NCI-H2107 (cell line): Measurements from ENCODE around the gene GLE1.
"Not testable (repeated sequence)": the region's sequence is repeated elsewhere in the genome, so short reads cannot be mapped to it uniquely, and the experiment has no call there.

Source experiments
- DNase-seq: peaks from one replicate; lab custom pipeline; 2025; lab: John Stamatoyannopoulos, UW

The GLE1 gene

DNA sequence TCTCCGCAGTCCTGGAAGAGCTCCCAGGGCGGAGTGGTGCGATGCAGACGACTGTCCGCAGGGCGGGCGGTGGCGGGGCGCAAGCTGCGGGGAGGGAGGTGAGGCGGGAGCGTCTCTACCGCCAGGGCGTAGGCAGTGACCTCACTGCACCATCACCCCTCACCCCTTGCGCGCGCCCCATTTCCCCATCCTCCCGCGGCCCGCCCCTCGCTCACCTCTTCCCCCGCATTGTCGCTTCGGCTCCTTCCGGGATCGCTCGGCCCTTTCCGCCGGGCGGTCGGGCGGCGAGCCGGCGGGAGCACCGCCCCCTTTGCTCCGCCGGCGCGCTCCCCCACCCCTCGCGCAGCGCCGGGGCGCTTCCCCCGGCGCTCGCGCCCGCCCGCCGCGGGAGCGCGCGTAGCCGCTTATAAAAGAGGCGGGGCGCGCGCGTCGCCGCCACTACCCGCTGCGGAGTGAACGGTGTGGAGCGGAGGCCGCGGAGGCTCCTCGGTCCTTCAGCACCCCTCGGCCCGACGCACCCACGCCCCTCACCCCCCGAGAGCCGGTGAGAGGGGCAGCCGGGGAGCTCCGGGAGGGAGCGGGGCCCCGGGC lies 47.7 kb downstream of the GLE1 start, which contains the start of gene SPTAN1:
Gene SPTAN1, plus strand, starts transcription at position 435 of the 591 bp plus-strand sequence. CDS start 14,154 bp downstream, outside the sequence.
- peak; percentile 81 for DNase-seq

DNA sequence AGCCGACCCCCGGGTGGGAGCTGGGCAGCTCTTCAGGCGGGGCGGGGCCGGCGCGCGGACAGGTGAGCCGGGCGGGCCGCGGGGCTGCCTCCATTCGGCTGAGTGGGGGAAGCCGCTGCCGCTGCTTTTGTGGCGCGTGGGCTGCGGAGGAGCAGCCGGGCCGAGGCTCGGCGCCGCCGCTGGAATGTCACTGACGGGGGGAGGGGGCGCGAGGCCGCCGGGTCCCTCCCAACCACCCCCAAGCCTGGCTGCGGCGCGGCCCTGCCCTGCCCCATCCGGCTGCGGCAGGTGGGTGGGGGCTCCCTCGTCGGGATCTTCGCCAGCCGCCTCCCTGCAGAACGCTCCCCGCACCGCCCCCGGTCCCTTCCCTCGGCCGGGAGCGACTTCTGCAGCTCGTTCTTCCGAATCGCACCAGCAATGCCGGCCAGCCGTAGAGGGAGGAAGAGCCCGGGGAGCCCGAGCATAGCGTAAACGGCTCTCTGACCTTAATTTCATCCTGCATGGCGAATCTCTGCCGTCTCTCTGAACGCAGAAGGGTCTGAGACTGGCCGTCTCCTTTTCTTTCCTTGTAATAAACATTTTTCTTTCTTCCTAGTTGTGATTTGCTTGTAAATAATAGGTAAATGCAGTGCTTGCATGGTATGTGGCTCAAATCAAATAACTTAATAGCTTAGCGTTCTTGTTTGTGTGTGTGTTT lies 48.4 kb downstream of the GLE1 start:
- no peak for DNase-seq

DNA sequence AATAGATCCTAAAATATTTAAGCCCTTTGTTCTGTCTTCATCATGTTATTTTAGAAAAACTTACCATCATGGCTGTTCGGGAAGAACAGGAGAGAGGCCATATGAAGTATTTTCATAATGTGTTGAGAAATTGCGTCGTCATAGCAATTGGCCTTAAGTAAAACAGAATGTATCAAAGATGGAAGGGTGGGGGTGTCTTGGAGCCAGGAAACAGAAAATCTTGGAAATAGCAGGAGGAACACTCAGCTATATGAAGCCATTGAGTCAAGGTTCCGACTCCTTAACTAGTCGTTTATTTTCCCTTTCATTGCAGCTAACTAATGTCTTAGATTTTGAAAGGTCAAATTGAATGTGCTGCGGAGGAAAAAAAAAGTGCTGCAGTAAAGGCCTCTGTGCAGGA lies 49.2 kb downstream of the GLE1 start:
- DNase-seq = no peak

DNA sequence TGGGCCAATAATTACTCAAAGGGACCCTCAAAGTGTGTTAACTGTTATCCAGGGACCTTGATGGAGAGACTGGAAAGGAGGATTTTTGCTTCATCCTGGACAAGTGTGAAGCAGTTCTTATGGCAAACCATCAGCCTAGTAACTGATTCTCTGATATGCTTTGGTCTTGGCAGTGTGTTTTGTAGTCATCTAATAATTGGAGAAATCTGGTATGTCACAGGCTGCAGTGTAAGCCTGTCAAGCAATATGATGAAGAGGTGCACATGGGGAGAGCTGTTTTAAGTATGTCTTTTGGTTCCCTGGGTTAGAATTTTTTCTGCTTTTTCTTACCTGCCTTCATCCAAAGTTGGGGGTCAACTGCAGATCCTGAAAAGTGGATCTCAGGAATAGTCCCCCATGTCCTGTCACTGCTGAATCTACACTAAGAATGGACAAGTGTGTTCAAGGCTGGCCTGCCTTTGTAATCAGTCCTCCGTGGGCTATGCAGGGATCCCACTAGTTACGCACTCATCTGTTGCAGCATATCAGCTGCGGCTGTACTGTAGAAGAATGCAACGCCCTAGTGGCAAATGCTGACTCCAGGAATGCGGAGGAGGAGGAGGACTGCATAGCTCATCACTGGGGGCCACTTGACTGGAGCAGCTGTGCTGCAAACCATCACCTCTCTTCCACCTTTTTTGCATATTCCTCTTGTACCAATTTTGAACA lies 49.8 kb downstream of the GLE1 start:
- DNase-seq = no peak

DNA sequence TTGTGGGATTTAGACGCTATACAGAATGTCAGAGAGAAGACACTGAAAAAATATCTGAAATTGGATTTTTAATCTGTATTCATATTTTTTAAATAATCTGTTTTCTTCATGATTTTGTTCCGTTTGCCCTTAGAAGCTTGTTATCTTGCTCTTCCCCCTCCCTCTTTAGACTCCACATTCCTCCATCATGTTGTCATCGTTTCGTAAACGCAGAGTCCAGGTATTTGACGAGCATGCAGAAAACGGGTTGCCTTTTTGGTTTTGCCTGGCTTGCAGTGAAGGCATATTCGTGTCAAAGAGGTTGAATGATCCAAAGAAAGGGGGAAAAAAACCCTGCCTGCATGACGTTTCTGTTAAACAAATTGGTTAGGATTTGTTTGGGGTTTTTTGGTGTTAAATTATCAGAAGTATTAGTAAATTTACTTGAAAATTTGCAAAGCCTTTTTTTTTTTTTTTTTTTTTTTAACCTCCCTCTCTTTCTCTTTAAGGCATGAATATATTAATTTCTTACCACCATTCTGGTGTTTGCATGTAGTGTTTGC lies 50.7 kb downstream of the GLE1 start:
- no peak for DNase-seq

DNA sequence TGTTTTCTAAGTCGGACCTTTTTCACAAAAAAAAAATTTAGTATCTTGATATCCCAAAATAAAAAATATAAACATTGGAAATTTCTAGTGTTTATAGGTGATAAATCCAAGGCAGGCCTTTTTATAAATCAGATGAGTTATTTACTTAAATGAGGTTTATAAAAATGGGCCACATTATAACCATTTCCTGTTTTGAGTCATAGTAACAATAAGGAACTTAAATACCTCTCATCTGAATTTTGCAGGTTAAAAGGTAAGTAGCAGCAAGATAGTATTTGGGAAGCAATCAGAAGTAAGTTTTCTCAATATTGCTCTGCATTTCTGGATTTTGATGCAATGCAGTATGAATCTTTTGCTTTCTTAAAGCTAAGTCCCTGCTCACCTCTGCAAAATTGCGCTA lies 51.8 kb downstream of the GLE1 start:
- no peak for DNase-seq

DNA sequence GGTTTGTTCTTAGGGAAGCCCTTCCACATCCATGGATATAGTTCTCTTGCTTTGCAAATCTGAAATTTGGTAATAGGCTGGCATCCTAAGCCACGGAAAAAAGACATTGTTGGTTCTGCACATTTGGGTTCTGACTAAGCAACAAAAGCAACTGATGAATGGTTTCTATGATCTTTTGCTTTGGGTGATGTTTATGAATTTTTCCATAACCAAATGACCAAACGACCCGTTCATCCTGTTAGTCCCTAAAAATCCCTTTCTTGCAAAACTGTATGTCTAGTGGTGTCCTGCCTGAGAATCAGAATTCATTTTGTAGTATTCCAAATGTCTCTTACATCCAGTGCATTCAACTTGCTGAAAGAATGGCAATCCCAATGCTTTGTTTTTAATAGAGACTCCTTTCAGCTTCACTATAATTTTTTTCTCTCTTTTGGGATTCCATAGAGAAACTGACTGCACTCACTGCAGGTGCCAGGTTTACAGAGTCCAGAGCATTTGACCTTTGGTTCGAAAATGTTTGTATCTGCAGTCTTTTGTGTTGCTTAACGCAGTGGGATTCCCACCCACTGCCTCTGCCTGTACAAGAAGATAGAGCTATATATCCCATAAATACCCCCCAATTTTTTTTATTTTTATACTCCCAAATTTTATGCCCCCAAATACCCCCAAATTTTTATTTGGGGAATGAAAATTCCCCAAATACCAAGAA lies 52.6 kb downstream of the GLE1 start:
- DNase-seq = no peak

DNA sequence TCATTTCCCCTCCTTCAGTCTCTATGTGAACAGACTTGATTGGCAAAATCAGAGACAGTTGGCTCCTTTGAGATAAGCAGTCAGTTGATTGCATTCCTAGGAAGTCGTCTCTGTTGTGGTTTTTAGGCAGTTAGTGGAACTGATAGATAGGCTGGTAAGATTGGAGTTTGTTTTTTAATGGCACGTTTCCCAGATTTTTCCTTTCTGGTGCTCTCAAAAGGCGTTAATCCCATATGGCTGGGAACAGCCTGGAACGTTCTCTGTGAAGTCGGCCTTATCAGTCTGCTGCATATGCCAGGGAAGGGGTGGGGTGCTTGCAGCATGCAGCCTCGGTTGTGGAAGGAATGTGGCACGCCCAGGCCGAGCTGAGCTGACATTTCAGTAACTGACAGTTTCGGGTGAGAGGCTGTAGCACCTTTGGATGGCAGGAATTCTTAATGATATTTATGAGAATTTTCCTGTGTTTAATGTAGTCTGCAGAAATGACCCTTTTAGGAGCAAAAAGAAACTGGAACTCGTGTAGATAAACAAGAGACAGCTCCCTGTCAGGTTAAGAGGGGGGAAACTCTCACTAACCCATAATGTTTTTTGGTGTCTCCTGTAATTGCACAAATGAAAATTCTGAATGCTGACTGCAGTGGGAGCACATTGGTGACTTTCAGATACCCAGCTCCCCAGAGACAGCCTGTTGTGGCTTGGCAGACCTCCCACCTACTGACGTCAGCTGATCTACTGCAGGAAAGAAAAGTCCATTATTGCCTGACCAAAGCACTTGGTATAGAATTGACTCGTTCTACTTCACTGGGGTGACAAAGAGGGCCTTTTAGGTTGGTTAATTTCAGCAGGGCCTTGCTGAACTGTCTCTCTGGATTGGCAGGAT lies 54.2 kb downstream of the GLE1 start:
- peak; percentile 88 for DNase-seq

DNA sequence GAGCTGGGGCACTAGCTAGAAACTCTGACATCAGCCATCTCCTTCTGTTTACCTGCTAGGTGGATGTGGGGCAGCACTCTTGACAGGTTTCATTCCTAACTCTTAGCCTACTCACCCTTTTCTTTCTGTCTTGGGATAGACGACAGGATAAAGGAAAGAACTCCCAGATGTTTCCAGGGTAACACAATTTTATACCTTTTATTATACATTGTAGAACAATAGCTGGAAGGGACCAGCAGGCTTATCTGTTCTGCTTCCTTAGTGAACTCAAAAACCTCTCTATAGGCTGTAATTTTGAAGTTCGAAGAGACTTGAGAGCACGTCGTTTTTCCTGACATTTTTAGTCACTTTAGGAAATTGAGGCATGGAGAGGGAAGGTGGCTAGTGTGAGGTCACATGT lies 61.1 kb downstream of the GLE1 start:
- DNase-seq = no peak

DNA sequence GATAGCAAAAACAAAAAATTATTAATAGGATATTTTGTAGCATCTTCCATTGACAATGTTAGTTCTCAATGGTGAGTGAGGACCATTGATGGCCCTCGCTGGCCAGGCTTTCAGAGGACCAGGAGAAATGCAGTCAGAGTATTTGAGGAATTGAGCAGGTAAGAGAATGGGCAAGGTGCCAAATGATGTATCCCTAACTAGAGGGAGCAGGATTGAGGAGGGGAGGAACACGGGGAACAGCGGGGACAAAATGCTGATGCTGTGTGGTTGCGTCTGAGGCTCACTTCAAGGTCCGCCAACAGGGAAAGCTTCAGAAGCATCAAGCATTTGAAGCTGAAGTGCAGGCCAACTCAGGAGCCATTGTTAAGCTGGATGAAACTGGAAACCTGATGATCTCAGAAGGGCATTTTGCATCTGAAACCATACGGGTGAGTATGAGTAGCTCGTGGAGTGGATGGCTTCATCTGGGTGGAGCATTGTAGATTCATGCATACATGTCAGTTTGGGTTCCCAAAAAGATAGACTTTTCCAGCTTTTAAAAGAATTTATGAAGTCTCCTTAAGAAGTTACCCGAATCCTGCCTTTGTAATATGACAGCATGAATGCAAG lies 64.1 kb downstream of the GLE1 start:
- DNase-seq = peak; percentile 76

DNA sequence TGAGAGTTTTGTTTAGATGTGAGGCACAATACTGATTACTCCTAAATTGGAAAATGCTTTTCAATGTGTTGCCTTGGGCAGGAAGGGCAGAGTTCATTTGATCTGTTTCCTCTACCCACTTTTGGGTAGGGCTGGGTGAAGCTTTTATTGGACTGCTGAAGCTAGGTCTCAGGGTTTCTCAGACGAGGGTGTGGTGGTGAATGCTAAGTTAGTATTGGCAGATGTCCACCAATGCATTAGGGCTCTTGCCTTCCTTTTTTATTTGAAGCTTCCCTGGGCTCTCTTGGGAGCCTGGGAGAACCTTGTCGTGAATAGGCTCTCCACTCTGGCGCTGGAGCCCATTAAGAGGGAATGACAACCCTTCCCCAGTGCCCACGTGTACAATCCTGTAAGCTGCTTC lies 71.0 kb downstream of the GLE1 start:
- DNase-seq = peak; percentile 62

DNA sequence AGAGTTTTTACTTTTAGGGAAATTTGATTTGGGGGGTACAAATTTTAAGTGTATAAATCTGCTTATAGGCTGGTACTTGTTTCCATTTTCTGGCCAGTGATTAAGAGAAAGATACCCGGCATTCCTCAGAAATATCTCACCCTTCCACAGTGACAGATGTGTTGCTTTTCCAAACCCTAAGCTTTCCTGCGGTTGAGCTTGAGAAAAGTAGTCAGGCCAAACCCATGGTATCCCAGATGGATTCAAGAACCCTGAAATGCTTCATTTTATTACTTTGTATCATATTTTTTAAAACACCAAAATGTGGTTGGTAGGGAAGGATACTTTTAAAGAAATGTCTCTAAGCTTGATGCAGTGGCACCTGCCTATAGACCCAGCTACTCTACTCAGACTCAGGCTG lies 71.4 kb downstream of the GLE1 start:
- no peak for DNase-seq

DNA sequence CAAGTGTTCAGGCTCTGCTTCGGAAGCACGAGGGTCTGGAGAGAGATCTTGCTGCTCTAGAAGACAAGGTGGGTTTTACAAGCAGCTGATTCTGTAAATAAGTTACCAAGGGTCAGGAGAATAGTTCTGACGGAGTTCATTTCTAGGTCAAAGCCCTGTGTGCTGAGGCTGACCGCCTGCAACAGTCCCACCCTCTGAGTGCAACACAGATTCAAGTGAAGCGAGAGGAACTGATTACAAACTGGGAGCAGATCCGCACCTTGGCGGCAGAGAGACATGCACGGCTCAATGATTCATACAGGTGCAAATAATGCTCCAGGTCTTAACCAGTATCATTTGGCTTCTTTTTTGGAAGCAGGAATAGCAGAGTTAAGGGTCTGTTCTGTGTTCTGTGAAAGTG lies 72.7 kb downstream of the GLE1 start:
- no peak for DNase-seq

DNA sequence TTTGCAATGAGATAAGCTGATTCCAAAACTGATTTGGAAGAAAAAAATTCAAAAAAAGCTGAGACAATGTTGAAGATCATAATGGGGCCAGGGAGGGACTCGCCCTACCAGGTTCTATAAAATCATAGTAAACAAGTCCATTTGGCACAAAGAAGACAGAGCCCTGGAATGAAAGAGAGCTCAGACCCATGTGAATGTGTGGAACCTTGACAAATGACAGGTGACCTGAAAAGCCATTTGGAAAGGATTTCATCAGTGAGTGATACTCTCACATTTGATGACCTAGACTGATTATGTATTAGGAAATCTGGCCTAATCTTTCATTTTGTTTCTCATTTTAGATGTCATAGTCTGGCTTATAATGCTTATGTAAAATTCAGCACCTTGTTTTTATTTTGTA lies 74.7 kb downstream of the GLE1 start:
- no peak for DNase-seq

DNA sequence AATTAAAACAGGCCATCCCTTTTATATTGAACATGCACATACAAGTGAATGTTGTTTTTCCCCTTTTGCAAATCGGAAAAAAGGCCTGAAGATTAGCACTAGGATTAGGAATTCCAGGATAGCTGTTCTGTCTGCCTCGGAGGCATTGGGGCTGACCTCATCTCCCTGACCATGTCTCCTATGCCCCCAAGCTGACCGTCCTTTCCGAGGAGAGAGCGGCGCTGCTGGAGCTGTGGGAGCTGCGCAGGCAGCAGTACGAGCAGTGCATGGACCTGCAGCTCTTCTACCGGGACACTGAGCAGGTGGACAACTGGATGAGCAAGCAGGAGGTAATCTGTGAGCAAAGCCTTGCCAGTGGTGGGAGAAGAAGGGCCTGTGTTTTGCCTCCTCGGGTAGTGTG lies 76.2 kb downstream of the GLE1 start:
- DNase-seq = no peak

DNA sequence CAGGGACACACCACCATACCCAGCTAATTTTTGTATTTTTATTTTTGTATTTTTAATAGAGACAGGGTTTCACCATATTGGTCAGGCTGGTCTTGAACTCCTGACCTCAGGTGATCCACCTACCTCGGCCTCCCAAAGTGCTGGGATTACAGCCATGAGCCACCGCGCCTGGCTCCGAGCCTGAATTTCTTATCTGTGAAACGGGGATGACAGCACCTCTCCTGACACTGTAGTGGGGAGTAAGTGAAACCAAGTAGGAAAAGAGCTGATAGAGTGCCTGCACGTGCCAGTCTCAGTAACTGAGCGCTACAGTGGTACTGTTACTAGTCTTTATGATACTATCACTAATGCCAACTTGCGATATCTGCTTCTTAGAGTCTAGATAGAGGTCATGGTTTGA lies 80.6 kb downstream of the GLE1 start:
- not testable (repeated sequence) for DNase-seq

DNA sequence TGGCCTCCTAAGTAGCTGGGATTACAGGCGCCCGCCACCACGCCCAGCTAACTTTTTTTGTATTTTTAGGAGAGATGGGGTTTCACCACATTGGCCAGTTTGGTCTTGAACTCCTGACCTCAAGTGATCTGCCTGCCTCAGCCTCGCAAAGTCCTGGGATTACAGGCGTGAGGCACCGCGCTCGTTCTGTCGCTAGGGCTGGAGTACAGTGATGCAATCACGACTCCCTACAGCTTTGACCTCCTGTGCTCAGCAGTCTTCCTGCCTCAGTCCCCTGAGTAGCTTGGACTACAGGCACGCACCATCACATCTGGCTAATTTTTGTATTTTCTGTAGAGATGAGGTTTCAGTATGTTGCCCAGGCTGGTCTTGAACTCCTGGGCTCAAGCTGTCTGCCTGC lies 82.4 kb downstream of the GLE1 start:
- not testable (repeated sequence) for DNase-seq

DNA sequence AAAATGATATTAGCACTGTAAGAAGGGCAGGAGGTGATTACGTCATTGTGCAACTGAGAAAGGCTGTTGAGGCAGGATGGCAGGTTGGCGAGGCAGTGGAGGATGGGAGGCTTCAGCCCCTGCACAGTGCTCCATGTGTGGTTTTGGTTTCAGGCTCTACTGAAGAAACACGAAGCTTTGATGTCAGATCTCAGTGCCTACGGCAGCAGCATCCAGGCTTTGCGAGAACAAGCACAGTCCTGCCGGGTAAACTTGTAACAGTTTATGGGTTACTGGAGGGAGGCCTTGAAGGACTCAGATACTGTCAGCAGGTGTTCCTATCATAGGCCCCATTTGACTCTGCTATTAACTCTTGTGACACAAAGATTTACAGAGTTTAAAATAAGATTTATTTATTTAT lies 82.9 kb downstream of the GLE1 start:
- no peak for DNase-seq

DNA sequence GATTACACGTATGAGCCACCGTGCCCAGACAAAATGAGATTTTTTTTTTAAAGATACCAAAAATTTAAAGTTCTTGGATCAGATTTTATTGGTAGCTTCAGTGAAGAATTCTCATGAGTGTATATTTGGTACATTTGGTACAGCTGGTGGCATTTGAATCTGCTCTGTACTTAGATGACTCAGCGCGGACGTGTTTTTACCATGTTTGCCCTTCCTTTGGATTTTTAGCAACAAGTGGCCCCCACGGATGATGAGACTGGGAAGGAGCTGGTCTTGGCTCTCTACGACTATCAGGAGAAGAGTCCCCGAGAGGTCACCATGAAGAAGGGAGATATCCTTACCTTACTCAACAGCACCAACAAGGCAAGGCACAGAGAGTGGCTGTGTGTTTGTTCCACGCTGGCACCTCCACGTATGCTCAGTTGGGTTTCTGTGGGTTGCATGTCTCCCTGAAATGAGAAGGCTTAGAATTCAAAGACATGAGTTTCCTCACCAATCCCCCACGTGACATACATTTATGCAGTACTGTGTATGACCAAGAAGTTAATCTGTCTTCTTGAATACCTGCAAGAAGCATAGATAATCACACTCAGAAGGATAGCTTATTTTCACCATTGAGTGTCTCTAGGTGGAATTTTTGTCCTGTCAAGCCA lies 84.2 kb downstream of the GLE1 start:
- DNase-seq = no peak
